Measurements from ENCODE around the gene CNRIP1.
"Not testable (repeated sequence)": the region's sequence is repeated elsewhere in the genome, so short reads cannot be mapped to it uniquely, and the experiment has no call there.

CNRIP1 gene, protein sequence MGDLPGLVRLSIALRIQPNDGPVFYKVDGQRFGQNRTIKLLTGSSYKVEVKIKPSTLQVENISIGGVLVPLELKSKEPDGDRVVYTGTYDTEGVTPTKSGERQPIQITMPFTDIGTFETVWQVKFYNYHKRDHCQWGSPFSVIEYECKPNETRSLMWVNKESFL

DNA sequence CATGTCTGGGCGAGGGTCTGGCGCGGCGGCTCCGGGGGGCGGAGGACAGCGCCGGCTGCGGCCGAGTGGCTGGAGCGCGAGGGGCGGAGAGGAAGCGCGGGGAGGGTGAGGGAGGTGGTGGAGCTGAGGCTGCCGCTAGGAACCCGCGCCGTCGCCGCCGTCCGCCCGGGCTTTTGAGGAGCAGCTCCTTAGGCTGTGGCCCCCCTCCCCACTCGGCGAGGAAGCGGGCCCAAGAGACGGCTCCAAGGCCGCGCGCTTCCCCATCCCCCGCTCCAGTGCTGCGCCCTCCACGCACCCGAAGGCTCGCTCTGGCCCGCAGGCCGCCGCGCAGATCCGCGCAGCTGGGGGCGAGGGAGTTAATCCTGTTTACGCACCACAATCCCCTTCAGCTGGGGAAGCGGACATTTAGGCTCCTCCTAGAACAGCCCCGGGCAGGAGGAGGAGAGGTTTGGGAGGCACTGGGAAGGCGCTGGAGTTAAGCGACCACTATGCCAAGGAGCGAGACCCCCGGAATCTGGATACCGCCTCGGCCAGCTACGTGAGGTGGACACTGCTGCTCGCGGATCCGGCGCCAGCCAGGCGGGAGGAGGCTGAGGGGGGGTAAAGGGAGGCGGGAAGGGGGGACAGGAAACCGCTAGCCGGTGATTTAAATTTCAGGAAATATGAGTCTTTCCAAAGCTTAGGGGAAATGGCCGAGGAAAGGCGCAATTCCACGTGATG is at the start of gene CNRIP1:
TSS of gene CNRIP1 (minus strand) at position 552 of the 720 bp plus-strand sequence. CDS start at position 3, 549 bp downstream.
- peak; percentile 87 for DNase-seq (ENCODE audit: low spot score)

- DNase-seq (ENCODE audit: low spot score), result no peak
Observed at GRCh38 chr2:68369337-68369734, 49.6 kb upstream of the CNRIP1 start.

DNA sequence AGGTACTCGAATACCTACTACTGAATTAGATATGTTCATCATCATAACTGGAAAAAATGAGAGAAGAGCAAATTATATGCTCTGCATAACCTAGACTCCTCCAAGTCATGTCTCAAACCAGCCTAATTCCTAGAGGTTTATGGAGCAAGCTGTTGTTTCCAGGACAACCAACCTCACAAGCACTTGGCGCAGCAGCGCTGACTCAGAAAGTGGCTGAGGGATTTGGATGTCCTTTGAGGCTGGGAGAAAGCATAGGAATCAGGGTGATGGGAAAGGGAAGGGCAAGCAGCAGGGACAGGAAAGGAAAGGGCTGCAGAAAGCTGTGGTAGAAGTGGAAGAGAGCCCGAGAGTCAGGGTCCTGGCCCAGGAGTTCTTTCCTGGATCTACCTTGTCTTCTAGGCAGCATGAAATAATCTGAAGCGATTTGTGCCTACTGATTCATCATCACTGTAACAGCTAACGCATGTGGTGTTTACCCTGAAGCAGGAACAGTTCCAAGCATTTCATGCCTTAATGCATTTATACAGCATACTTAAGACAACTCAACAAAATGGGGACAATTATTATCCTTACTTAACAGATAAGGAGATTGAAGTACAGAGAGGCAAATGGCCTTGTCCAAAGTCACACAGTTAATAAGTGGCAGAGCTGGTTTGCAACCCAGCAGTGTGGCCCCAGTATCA is 49.0 kb upstream of the CNRIP1 start:
- peak; percentile 65 for DNase-seq (ENCODE audit: low spot score)

DNA sequence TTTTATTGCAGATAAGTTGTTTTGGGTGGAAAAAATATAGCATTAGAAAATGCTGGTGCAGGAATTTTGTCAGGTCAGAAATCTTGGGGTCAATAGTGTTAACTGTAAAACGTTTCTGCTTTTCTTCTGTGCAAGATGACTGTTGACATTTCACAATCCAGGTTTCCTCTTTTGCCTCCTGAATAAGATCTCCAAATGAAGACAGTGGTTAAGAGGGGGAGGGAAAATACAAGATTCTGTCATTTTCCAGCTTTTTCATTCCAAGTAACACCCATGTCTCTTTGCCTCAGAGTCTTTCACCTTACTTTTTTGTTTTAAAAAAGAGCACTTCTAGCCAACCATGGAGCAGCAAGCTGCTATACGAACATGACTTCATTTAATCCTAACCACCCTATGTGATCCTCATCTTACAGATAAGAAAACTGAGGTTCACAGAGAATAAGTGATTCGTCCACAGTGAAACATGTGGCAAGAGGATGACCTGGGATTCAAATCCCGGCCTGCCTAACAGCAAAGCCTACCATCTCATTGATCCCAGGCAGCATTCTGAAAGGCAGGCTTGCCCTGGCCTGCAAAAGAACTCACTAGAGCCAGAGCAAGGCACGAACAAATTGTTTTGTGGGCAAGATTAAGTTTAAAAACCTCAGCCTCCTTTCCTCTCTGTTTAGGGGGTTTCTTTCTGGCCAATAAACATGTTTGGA is 48.4 kb upstream of the CNRIP1 start:
- DNase-seq (ENCODE audit: low spot score), result no peak

DNA sequence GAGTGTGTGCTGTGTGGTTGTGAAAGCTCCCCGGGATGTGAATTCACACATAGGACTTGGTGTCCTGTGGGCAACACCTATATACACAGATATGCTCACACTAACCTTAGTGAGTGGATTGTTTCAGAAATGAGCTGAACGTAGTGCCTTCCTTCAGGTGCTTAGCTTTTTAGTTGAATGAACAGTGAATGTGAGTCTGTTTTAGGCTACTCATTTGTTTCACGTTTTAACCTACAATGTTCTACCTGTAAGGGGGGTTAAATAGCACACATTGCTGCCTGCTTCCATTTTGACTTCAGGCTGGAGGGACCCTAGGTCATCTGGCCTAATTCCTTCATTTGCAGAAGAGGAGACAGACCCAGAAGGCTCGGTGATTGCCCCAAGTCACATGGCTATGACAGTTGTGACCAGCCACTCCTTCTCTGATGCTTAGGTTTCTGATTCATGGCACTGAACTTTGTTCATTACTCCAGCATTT is 46.4 kb upstream of the CNRIP1 start:
- no peak for DNase-seq (ENCODE audit: low spot score)

GRCh38 chr2:68365087-68365486 is 45.3 kb upstream of the CNRIP1 start, which contains the start of gene PLEK:
Gene PLEK (plus strand): TSS chr2:68365282. CDS start chr2:68365352, 70 bp downstream.
- DNase-seq (ENCODE audit: low spot score), result no peak

GRCh38 chr2:68363721-68364120 is 44.0 kb upstream of the CNRIP1 start:
- no peak for DNase-seq (ENCODE audit: low spot score)

DNA sequence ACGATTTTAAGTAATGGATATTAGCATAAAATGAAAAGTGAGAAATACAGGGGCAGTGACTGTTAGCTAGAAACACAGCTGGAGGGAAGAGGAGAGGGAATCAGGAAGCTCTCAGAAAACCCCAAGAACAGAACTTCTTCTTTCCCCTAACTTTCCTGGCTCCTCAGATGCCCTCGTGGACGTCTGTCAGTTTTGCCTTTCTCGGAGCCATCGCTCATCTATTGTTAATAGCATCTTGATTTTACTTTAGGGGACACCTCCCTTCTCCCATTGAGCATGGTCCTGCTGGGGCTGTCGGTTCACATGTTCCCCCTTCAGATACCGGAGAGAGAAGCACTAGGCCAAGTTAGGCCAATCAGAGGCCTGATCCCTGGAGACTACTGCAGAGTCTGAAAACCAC is 43.0 kb upstream of the CNRIP1 start:
- DNase-seq (ENCODE audit: low spot score), result no peak

- peak; percentile 78 for DNase-seq (ENCODE audit: low spot score)
Observed at GRCh38 chr2:68362069-68362468, 42.3 kb upstream of the CNRIP1 start.

GRCh38 chr2:68359889-68360288 is 40.1 kb upstream of the CNRIP1 start:
- no peak for DNase-seq (ENCODE audit: low spot score)

- DNase-seq (ENCODE audit: low spot score), result peak; percentile 53
Observed at GRCh38 chr2:68357605-68358337, 38.0 kb upstream of the CNRIP1 start.

GRCh38 chr2:68356599-68357239 is 37.0 kb upstream of the CNRIP1 start:
- DNase-seq (ENCODE audit: low spot score), result no peak

- DNase-seq (ENCODE audit: low spot score), result no peak
Observed at GRCh38 chr2:68352651-68353391, 33.1 kb upstream of the CNRIP1 start.

- no peak for DNase-seq (ENCODE audit: low spot score)
Observed at GRCh38 chr2:68351997-68352396, 32.2 kb upstream of the CNRIP1 start.

DNA sequence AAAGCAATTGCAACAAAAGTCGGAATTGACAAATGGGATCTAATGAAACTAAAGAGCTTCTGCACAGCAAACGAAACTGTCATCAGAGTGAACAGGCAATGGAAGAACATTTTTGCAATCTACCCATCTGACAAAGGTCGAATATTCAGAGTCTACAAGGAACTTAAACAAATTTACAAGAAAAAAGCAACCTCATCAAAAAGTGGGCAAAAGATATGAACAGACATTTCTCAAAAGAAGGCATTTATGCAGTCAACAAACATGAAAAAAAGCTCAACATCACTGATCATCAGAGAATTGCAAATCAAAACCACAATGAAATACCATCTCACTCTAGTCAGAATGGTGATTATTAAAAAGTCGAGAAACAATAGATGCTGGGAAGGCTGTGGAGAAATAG is 29.3 kb upstream of the CNRIP1 start:
- not testable (repeated sequence) for DNase-seq (ENCODE audit: low spot score)

GRCh38 chr2:68345129-68345875 is 25.6 kb upstream of the CNRIP1 start:
- DNase-seq (ENCODE audit: low spot score), result no peak

- no peak for DNase-seq (ENCODE audit: low spot score)
Observed at GRCh38 chr2:68344031-68344430, 24.3 kb upstream of the CNRIP1 start.

- no peak for DNase-seq (ENCODE audit: low spot score)
Observed at GRCh38 chr2:68342470-68342869, 22.7 kb upstream of the CNRIP1 start.

DNA sequence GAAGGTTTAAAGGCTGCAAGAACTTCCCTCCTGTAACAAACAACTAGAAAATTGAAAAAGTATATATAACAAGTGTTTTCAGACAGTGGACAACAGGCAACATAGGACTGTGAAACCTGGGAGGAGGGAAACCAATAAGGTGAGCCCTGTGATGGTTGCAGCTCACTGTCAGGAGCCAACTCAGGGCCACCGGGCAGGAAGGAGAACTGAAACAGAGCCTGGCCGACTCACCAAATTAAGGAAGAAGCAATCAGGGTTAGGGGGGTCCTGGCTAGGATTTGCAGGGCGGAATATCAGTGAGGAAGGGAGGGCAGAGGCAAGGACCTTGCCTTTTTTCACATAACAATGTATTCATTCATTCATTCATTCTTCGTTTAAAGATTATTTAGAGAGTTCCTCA is 21.8 kb upstream of the CNRIP1 start:
- no peak for DNase-seq (ENCODE audit: low spot score)

DNA sequence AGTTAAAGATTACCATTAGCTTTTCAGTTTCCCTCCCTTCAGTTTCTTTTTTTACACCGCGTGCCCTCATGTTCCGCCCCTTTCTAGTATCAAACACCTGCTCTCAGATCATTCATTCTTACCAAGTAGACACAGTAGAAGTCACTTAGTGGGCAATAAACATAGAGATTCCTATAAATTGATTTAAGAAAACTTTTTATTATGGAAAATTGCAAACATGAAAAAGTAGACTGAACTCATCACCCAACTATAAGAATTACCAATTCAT is 21.2 kb upstream of the CNRIP1 start:
- no peak for DNase-seq (ENCODE audit: low spot score)

Data from ecto neural progenitor cell (in vitro differentiated cells).